Cardiac fibroblast (primary cell): ENCODE data around the gene PRR23E.

Experiments
- DNase-seq, 2 donors: peaks; one replicate each; pipeline versions ENCODE4 v3.0.0 to v3.0.0-alpha.2; 2010; ENCODE audit warnings: low read depth in 2 of 2
- H3K4me3 ChIP-seq, 2 donors: replicated peaks in 1 of 2; 1 replicate in 1 of 2; 2 replicates in 1 of 2; pipeline ENCODE4 v1.5.1; 2011; ENCODE audit warnings: low read depth in 2 of 2, low read length in 2 of 2, mild to moderate bottlenecking in 2 of 2, moderate library complexity in 1 of 2
- TF ChIP-seq, protein P1 (sequence below): IDR thresholded peaks from one replicate; pipeline ENCODE4 v1.5.1; 2011; ENCODE audit warnings: low read depth, mild to moderate bottlenecking, low read length, inconsistent platforms

PRR23E gene

DNA sequence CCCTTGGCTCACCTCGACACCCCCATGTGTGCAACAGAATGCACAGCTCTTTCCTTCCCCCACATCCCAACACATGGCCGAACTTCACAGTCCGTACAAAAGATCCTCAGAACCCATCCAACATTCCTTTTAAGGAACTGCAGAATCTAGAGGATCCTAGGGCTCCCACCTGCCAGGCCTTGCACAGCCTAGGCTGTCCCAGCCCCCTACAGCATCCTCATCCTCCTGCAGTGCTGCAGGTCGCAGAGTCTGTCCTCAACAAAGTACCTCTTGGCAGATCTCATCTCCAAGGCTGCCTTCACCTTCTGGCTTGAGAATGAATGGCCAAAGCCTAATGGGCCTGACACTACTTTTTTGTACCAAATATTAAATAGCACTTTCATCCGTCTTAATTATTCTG lies 19.8 kb downstream of the PRR23E start:
- no peak for DNase-seq
- TF ChIP-seq, protein P1, sequence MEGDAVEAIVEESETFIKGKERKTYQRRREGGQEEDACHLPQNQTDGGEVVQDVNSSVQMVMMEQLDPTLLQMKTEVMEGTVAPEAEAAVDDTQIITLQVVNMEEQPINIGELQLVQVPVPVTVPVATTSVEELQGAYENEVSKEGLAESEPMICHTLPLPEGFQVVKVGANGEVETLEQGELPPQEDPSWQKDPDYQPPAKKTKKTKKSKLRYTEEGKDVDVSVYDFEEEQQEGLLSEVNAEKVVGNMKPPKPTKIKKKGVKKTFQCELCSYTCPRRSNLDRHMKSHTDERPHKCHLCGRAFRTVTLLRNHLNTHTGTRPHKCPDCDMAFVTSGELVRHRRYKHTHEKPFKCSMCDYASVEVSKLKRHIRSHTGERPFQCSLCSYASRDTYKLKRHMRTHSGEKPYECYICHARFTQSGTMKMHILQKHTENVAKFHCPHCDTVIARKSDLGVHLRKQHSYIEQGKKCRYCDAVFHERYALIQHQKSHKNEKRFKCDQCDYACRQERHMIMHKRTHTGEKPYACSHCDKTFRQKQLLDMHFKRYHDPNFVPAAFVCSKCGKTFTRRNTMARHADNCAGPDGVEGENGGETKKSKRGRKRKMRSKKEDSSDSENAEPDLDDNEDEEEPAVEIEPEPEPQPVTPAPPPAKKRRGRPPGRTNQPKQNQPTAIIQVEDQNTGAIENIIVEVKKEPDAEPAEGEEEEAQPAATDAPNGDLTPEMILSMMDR, result no peak
- no peak overlapping the region for H3K4me3 ChIP-seq

DNA sequence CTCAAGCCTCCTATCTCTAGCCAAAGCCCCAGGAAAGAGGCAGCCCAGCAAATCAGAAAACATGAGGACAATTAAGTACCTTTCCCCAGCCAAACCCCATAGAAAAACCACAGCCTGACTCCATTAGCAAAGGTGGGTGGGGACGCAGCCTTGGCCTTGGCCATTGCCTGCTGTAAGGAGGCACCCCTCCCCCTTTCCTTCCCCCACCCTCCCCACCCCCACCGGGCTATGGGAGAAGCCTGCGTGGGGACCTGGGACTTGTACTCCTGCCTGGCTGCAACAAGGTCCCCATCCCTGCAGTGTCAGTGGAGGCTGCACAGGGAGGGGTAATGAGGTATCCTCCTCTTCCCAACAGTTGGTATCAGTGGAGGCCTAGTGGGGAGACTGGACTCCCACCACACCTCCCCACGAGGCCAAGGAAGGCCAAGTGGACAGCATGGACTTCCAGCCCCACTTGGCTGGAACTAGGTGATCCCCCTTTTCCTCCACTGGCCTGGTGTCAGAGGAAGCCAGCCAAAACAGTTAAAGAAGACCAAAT lies 20.5 kb downstream of the PRR23E start:
- H3K4me3 ChIP-seq, result no peak overlapping the region
- DNase-seq, result no peak
- TF ChIP-seq, protein P1, result no peak

DNA sequence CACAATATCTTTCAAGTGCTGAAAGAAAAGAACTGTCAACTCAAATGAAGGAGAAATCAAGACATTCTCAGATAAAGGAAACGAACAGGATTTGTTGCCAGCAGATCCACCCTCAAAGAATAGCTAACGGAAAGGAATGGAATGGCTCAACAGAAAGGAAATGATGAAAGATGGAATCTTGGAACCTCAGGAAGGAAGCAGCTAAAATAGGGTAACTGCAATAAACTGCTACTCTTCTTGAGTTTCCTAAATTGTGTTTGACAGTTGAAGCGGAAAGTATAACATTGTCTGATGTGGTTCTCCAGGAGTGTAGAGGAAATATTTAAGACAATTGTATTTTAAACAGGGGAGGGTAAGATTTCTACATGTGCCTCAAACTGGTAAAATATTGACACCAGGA lies 22.0 kb downstream of the PRR23E start:
- TF ChIP-seq, protein P1, result no peak
- no peak for DNase-seq
- no peak overlapping the region for H3K4me3 ChIP-seq

DNA sequence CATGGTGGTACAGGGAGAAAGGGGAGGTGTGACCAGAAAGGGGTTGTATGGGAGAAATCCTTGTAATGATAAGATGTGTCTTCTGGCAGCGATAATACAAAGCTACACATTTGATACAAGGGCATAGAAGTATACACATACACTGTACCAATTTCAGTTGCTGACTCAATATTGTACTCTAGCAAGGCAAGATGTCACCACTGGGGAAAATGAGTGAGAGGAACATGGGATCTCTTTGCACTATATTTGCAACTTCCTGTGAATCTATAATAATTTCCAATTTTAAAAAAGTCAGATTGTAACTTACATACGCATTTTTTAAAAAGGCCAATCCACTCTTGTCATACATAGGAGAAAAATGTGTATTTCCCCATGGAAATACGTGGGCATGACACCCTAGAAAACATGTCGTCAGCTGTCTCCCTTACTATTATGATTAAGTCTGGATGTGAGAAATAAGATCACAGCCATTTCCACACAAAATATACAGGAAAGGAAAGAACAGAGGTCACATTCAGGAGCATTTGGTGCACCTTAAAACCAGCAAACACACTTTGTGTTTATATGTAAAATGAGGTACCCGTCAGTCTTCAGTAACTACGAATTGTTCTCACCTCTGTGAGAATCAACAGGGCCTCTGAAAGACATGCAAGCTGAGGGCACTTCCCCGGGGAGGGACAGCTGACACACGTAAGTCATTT lies 22.9 kb downstream of the PRR23E start:
- TF ChIP-seq, protein P1, result no peak
- no peak for DNase-seq
- H3K4me3 ChIP-seq, result no peak overlapping the region

DNA sequence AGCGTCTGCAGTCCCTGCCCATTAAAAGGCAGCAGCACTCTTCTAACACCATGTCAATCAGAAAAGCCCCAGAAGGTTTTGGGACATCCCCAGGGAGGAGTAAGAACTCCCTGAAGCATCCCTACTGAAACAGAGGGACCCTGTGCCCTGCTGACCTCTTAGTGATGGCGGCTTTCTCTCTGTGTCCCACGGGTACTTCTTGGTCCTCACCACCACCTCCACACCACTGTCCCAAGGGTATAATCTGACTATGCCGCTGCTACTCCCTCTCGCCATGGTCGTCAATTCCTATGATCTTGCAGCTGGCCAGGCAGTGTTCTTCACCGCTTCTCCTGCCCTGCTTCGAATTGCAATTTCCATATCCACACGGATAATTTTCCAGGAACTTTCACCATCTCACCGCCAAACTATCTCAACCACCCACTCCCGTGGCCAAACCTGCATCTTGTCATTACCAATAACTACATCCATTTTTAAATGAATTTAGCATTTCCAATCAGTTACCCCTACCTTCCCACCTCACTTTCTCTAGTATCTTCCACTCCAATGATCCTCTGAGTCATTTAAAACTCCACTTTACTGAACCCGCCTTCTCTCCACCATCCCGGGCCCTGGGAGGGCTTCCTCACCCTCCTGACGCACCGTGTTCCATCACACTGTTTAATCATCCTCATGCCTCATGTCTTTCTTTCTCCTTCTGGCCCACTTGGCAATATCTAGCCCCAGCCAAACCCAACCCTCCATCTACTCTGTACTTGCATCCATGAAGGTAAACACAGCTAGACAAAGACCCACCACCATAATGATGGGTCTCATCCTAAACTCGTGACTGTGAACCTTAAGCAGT lies 23.7 kb downstream of the PRR23E start:
- no peak overlapping the region for H3K4me3 ChIP-seq
- TF ChIP-seq, protein P1, result no peak
- no peak for DNase-seq

DNA sequence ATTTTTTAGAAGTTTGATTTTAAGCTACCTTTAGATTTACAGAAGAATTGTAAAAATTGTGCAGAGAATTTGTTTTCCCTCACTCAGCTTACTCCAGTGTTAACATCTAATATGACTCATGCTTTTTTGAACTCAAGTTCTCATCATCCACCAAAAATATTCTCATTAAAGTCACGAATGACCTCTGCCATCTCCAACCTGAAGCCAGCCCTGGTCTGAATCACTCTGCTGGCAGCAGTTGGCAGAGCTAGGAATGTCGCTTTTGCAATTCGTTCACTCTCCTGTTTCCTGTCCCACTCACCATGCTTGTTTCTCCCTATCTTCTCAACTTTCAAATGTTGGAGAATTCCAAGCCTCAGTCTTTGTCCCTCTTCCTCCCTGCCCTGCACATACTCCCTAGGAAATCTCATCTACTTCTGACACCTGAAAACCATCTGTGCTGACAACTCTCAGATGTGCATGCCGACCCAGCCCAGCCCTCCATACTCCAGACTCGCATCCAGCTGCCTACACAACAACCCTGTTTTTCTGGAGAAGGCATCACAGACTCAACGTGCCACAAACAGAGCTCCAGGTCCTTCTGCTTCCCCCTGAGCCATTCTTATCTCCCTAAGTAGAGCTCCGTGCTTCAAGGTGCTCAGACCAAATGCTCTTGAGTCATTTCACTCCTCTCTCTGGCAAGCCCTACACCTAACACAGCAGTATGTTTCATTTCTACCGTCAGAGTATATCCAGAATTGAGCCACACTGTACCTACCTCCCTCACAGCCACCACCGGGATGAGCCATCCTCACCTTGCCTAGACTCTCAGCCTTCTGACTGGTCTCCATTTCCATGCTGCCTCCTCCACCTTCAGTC lies 24.9 kb downstream of the PRR23E start:
- DNase-seq, result peak; percentile 12 to 15
- no peak overlapping the region for H3K4me3 ChIP-seq
- TF ChIP-seq, protein P1, result no peak
